Endothelial cell of umbilical vein (primary cell): Measurements from ENCODE around the gene DIAPH3.

Experiments
- POLR2A ChIP-seq: IDR thresholded peaks from 2 replicates; pipeline ENCODE4 v1.6.1; 2012; ENCODE audit warnings: low read depth, mild to moderate bottlenecking, control low read depth, low read length
- POLR2AphosphoS5 ChIP-seq: IDR thresholded peaks from 2 replicates; pipeline ENCODE4 v1.6.1; 2012; ENCODE audit warnings: low read depth, mild to moderate bottlenecking, control low read depth, low read length, moderate library complexity; ENCODE audit not compliant: insufficient read depth

GRCh38 chr13:59747529-59747928 lies 416.2 kb downstream of the DIAPH3 start:
- TF ChIP-seq POLR2AphosphoS5: no peak
- no peak for TF ChIP-seq POLR2A
